ENCODE results near the gene SLC37A4. TPM values are rescaled to one million over a fixed set of nuclear protein-coding genes. Genes with fewer than 3 reads are reported as not detected.

The SLC37A4 gene
- total and polyA plus RNA-seq, 2 of the 13 experiments (the other 11 are each of a cell fraction or from before 2014, with no cell fraction given), result 43.0 to 56.1 TPM

DNA sequence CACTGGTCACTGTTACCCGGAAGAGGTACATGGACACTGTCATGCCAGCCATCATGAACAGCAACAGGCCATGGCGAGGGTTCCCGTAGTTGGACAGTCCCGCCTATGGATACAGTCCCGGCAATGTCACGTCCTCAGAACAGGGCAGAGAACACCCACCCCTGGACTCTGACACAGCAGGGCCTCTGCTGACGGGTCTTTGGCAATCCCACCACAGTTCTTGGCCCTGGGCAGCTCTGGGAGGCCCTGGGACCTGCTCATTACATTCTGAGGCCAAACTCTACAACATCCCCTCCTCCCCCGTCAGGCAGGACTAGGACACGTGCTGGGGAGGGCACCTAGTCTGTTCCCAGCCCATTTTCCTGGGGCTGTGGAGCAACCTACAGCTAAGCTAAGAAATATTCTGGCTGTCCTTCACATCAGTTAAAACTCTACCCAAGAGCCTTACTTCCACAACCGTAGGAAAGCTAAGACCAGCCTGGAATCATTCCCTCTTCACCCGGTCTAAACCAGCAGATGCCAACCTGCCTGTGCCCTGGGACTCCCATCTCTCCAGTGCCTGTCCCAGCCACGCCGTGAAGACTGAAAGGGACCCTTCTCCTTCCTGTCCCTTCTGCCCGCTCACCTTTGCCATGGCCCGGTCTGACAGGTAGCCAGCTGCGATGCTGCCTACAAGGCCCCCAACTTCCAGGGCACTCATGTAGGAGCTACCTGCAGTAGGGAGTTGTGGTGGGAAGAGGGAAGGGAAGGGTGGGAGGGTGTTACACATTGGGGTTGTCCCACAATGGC, 4.5 kb downstream of the SLC37A4 start (continued):
- TF ChIP-seq, protein P1, sequence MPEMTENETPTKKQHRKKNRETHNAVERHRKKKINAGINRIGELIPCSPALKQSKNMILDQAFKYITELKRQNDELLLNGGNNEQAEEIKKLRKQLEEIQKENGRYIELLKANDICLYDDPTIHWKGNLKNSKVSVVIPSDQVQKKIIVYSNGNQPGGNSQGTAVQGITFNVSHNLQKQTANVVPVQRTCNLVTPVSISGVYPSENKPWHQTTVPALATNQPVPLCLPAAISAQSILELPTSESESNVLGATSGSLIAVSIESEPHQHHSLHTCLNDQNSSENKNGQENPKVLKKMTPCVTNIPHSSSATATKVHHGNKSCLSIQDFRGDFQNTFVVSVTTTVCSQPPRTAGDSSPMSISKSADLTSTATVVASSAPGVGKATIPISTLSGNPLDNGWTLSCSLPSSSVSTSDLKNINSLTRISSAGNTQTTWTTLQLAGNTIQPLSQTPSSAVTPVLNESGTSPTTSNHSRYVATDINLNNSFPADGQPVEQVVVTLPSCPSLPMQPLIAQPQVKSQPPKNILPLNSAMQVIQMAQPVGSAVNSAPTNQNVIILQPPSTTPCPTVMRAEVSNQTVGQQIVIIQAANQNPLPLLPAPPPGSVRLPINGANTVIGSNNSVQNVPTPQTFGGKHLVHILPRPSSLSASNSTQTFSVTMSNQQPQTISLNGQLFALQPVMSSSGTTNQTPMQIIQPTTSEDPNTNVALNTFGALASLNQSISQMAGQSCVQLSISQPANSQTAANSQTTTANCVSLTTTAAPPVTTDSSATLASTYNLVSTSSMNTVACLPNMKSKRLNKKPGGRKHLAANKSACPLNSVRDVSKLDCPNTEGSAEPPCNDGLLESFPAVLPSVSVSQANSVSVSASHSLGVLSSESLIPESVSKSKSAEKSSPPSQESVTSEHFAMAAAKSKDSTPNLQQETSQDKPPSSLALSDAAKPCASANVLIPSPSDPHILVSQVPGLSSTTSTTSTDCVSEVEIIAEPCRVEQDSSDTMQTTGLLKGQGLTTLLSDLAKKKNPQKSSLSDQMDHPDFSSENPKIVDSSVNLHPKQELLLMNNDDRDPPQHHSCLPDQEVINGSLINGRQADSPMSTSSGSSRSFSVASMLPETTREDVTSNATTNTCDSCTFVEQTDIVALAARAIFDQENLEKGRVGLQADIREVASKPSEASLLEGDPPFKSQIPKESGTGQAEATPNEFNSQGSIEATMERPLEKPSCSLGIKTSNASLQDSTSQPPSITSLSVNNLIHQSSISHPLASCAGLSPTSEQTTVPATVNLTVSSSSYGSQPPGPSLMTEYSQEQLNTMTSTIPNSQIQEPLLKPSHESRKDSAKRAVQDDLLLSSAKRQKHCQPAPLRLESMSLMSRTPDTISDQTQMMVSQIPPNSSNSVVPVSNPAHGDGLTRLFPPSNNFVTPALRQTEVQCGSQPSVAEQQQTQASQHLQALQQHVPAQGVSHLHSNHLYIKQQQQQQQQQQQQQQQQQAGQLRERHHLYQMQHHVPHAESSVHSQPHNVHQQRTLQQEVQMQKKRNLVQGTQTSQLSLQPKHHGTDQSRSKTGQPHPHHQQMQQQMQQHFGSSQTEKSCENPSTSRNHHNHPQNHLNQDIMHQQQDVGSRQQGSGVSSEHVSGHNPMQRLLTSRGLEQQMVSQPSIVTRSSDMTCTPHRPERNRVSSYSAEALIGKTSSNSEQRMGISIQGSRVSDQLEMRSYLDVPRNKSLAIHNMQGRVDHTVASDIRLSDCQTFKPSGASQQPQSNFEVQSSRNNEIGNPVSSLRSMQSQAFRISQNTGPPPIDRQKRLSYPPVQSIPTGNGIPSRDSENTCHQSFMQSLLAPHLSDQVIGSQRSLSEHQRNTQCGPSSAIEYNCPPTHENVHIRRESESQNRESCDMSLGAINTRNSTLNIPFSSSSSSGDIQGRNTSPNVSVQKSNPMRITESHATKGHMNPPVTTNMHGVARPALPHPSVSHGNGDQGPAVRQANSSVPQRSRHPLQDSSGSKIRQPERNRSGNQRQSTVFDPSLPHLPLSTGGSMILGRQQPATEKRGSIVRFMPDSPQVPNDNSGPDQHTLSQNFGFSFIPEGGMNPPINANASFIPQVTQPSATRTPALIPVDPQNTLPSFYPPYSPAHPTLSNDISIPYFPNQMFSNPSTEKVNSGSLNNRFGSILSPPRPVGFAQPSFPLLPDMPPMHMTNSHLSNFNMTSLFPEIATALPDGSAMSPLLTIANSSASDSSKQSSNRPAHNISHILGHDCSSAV (CRISPR knock-in tag; IDR thresholded peaks at IDR 0.05; ENCODE audit: borderline replicate concordance), result 0 out of 2 replicates have a peak, but pooled peaks have one; percentile 34
- TF ChIP-seq RBFOX2 (IDR thresholded peaks at IDR 0.05; ENCODE audit: low read depth, low read length) (no peak), NCOA5 (CRISPR knock-in tag; IDR thresholded peaks at IDR 0.05) (no peak), CEBPG (CRISPR knock-in tag; IDR thresholded peaks at IDR 0.05) (peak; percentile 37), ZFP36L1 (CRISPR knock-in tag; IDR thresholded peaks at IDR 0.05) (no peak), ZNF17 (CRISPR knock-in tag; IDR thresholded peaks at IDR 0.05) (no peak), PHF21A (CRISPR knock-in tag; IDR thresholded peaks at IDR 0.05) (0 out of 2 replicates have a peak, but pooled peaks have one; percentile 29), ELF1 (CRISPR knock-in tag; IDR thresholded peaks at IDR 0.05) (no peak)
- TF ChIP-seq, protein P2, sequence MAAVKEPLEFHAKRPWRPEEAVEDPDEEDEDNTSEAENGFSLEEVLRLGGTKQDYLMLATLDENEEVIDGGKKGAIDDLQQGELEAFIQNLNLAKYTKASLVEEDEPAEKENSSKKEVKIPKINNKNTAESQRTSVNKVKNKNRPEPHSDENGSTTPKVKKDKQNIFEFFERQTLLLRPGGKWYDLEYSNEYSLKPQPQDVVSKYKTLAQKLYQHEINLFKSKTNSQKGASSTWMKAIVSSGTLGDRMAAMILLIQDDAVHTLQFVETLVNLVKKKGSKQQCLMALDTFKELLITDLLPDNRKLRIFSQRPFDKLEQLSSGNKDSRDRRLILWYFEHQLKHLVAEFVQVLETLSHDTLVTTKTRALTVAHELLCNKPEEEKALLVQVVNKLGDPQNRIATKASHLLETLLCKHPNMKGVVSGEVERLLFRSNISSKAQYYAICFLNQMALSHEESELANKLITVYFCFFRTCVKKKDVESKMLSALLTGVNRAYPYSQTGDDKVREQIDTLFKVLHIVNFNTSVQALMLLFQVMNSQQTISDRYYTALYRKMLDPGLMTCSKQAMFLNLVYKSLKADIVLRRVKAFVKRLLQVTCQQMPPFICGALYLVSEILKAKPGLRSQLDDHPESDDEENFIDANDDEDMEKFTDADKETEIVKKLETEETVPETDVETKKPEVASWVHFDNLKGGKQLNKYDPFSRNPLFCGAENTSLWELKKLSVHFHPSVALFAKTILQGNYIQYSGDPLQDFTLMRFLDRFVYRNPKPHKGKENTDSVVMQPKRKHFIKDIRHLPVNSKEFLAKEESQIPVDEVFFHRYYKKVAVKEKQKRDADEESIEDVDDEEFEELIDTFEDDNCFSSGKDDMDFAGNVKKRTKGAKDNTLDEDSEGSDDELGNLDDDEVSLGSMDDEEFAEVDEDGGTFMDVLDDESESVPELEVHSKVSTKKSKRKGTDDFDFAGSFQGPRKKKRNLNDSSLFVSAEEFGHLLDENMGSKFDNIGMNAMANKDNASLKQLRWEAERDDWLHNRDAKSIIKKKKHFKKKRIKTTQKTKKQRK (IDR thresholded peaks at IDR 0.05; ENCODE audit: low read length), result no peak
- TF ChIP-seq, protein P3, sequence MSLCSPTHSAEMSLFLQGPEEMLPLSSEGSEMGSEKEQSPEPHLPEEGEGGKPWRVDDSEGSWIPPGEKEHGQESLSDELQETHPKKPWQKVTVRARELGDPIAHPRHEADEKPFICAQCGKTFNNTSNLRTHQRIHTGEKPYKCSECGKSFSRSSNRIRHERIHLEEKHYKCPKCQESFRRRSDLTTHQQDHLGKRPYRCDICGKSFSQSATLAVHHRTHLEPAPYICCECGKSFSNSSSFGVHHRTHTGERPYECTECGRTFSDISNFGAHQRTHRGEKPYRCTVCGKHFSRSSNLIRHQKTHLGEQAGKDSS (CRISPR knock-in tag; IDR thresholded peaks at IDR 0.05; ENCODE audit: borderline replicate concordance, low read depth), result 0 out of 2 replicates have a peak, but pooled peaks have one; percentile 16
- TF ChIP-seq, protein P4, sequence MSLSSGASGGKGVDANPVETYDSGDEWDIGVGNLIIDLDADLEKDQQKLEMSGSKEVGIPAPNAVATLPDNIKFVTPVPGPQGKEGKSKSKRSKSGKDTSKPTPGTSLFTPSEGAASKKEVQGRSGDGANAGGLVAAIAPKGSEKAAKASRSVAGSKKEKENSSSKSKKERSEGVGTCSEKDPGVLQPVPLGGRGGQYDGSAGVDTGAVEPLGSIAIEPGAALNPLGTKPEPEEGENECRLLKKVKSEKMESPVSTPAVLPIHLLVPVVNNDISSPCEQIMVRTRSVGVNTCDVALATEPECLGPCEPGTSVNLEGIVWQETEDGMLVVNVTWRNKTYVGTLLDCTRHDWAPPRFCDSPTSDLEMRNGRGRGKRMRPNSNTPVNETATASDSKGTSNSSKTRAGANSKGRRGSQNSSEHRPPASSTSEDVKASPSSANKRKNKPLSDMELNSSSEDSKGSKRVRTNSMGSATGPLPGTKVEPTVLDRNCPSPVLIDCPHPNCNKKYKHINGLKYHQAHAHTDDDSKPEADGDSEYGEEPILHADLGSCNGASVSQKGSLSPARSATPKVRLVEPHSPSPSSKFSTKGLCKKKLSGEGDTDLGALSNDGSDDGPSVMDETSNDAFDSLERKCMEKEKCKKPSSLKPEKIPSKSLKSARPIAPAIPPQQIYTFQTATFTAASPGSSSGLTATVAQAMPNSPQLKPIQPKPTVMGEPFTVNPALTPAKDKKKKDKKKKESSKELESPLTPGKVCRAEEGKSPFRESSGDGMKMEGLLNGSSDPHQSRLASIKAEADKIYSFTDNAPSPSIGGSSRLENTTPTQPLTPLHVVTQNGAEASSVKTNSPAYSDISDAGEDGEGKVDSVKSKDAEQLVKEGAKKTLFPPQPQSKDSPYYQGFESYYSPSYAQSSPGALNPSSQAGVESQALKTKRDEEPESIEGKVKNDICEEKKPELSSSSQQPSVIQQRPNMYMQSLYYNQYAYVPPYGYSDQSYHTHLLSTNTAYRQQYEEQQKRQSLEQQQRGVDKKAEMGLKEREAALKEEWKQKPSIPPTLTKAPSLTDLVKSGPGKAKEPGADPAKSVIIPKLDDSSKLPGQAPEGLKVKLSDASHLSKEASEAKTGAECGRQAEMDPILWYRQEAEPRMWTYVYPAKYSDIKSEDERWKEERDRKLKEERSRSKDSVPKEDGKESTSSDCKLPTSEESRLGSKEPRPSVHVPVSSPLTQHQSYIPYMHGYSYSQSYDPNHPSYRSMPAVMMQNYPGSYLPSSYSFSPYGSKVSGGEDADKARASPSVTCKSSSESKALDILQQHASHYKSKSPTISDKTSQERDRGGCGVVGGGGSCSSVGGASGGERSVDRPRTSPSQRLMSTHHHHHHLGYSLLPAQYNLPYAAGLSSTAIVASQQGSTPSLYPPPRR (CRISPR knock-in tag; IDR thresholded peaks at IDR 0.05; ENCODE audit: borderline replicate concordance), result no peak

Data from HepG2 (cell line).